Brain microvascular endothelial cell (primary cell): ENCODE data around the gene CAPN11.
A peak's percentile ranks its signal among the peaks of the same experiment; 100 is the strongest.

ENCODE experiments used
- DNase-seq: peaks from one replicate; pipeline ENCODE4 v3.0.0-alpha.2; 2020
- H3K27ac ChIP-seq: fragments of 250-450 bp; sonication (Bioruptor Pico); 2 replicates; pipeline ENCODE4 v1.5.1; 2020; ENCODE audit warnings: mild to moderate bottlenecking, moderate library complexity
- H3K27me3 ChIP-seq: fragments of 250-450 bp; sonication (Bioruptor Pico); replicated peaks from 2 replicates; pipeline ENCODE4 v1.5.1; 2020; ENCODE audit warnings: mild to moderate bottlenecking
- H3K36me3 ChIP-seq: fragments of 250-450 bp; sonication (Bioruptor Pico); replicated peaks from 2 replicates; pipeline ENCODE4 v1.5.1; 2020; ENCODE audit warnings: mild to moderate bottlenecking
- H3K4me3 ChIP-seq: 2 replicates; pipeline ENCODE4 v1.5.1; 2011; ENCODE audit warnings: low read depth, mild to moderate bottlenecking, control low read depth, low read length, moderate library complexity
- CTCF ChIP-seq: IDR thresholded peaks from 2 replicates; pipeline ENCODE4 v1.5.1; 2011; ENCODE audit warnings: low read depth, mild to moderate bottlenecking, moderate library complexity, low read length, control low read depth, inconsistent platforms; ENCODE audit errors: missing control alignments
- in situ Hi-C: cut with HindIII; loops from 2 replicates; pipeline ENCODE4 v1.10.0; 2017; ENCODE audit warnings: low sequenced_read_pairs, low pct_ligation_motif_present

Gene CAPN11

DNA sequence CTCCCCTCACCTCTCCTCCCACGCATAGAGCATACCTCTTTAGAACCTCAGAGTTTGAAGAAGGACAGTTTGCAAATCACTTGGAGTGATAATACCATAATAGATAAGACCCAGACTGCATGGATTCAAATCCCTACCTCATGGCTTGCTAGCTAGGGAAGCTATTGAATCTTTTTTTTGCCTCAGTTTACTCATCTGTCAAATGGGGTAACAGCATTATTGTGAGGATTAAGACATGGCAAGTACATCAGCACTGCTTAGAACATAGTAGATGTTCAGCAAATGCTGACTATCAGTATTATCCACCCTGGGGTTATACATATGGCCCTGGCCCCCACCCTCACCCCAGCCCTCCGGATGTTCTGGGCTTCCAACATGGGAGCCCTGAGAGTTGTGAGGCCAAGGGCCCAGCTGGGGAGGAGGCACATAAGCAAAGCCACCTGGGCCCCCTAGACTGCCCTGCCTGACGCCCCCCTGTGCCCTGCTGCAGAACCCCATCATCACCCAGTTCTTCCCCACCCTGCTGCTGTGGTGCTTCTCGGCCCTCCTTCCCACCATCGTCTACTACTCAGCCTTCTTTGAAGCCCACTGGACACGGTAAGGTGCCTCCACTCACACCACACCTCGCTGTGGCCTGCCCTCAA, 9.1 kb upstream of the CAPN11 start:
- in situ Hi-C loops = no loop called here
- no peak for DNase-seq
- no peak overlapping the region for H3K4me3 ChIP-seq
- H3K27ac ChIP-seq = no peak overlapping the region
- H3K36me3 ChIP-seq = peaks cover 32% of the 10 kb centered on the region
- no peaks in the 10 kb centered on the region for H3K27me3 ChIP-seq
- no peak for TF ChIP-seq CTCF

- peaks cover 30% of the 10 kb centered on the region for H3K36me3 ChIP-seq
These were observed 8.2 kb upstream of the CAPN11 start for GRCh38 chr6:44150317-44150917.

GRCh38 chr6:44151348-44152108, 7.1 kb upstream of the CAPN11 start:
- no peaks in the 10 kb centered on the region for H3K27me3 ChIP-seq
- no peak overlapping the region for H3K4me3 ChIP-seq
- in situ Hi-C loops = no loop called here
- TF ChIP-seq CTCF = peak; percentile 85
- peaks cover 25% of the 10 kb centered on the region for H3K36me3 ChIP-seq
- no peak overlapping the region for H3K27ac ChIP-seq
- DNase-seq = peak; percentile 51

More at GRCh38 chr6:44150317-44150917, 8.2 kb upstream of the CAPN11 start:
- DNase-seq = no peak
- TF ChIP-seq CTCF = no peak
- Histone ChIP-seq H3K27ac (no peak overlapping the region), H3K4me3 (no peak overlapping the region), H3K27me3 (no peaks in the 10 kb centered on the region)
- in situ Hi-C loops = no loop called here

GRCh38 chr6:44152109-44152461, 6.5 kb upstream of the CAPN11 start:
- no peak overlapping the region for H3K4me3 ChIP-seq
- DNase-seq = no peak
- no peak for TF ChIP-seq CTCF
- no peaks in the 10 kb centered on the region for H3K27me3 ChIP-seq
- no peak overlapping the region for H3K27ac ChIP-seq
- H3K36me3 ChIP-seq = peaks cover 20% of the 10 kb centered on the region
- in situ Hi-C loops = no loop called here

GRCh38 chr6:44152533-44152932, 6.1 kb upstream of the CAPN11 start:
- Histone ChIP-seq H3K27ac (no peak overlapping the region), H3K36me3 (peaks cover 15% of the 10 kb centered on the region), H3K4me3 (no peak overlapping the region), H3K27me3 (no peaks in the 10 kb centered on the region)
- no peak for TF ChIP-seq CTCF
- in situ Hi-C loops = no loop called here
- no peak for DNase-seq
